Measurements from ENCODE around the gene PUS1. TPM values are rescaled to one million over a fixed set of nuclear protein-coding genes. Genes with fewer than 3 reads are reported as not detected.

PUS1 gene
- total RNA-seq, 6 experiments from 2014 or later: 14.7 to 23.1 (median 17.7) TPM

- Histone ChIP-seq H3K27ac (no peak overlapping the region), H3K27me3 (no peaks in the 10 kb centered on the region), H3K9me3 (no peaks in the 10 kb centered on the region), H3K4me1 (no peaks in the 10 kb centered on the region), H3K36me3 (peaks cover 0 to 86% (median 45%) of the 10 kb centered on the region in 4 donors), H3K4me3 (no peak overlapping the region)
- TF ChIP-seq CTCF (IDR thresholded peaks at IDR 0.05) (no peak), POLR2A (IDR thresholded peaks at IDR 0.05) (no peak)
- DNase-seq (no peak), ATAC-seq (no peak)
- intact Hi-C loops (cut with DNase I): no loop called here
- 100% methylated on average over 3 of the region's 17 CpGs for WGBS (ENCODE audit: insufficient coverage, low coverage, low lambda C conversion rate, missing lambda C conversion rate)
Observed at GRCh38 chr12:131911028-131911650, 17.9 kb upstream of the PUS1 start.

- ATAC-seq: no peak
- 80% methylated on average over 1 of the region's 22 CpGs for WGBS (ENCODE audit: insufficient coverage, low coverage, low lambda C conversion rate, missing lambda C conversion rate)
- Histone ChIP-seq H3K27ac (no peak overlapping the region), H3K27me3 (no peaks in the 10 kb centered on the region), H3K4me1 (no peaks in the 10 kb centered on the region), H3K36me3 (peaks cover 0 to 92% (median 47%) of the 10 kb centered on the region in 4 donors), H3K4me3 (no peak overlapping the region), H3K9me3 (no peaks in the 10 kb centered on the region)
- TF ChIP-seq POLR2A (IDR thresholded peaks at IDR 0.05): no peak
- TF ChIP-seq CTCF (IDR thresholded peaks at IDR 0.05): no peak
- intact Hi-C loops (cut with DNase I): no loop called here
- DNase-seq: peak in 1 of 3 donors; percentile 46
Observed at GRCh38 chr12:131911851-131912477, 17.1 kb upstream of the PUS1 start.

GRCh38 chr12:131912518-131913274 is 16.4 kb upstream of the PUS1 start:
- intact Hi-C loops (cut with DNase I): no loop called here
- no peaks in the 10 kb centered on the region for H3K9me3 ChIP-seq
- DNase-seq (peak; percentile 58 to 79 (median 70)), ATAC-seq (peak; percentile 6 to 79 (median 20))
- no peak overlapping the region for H3K27ac ChIP-seq
- TF ChIP-seq CTCF (IDR thresholded peaks at IDR 0.05) (no peak), POLR2A (IDR thresholded peaks at IDR 0.05) (no peak)
- no peaks in the 10 kb centered on the region for H3K4me1 ChIP-seq
- H3K36me3 ChIP-seq: peaks cover 0 to 92% (median 46%) of the 10 kb centered on the region in 4 donors
- WGBS (ENCODE audit: insufficient coverage, low coverage, low lambda C conversion rate, missing lambda C conversion rate): 100% methylated on average over 1 of the region's 20 CpGs
- no peak overlapping the region for H3K4me3 ChIP-seq
- no peaks in the 10 kb centered on the region for H3K27me3 ChIP-seq

GRCh38 chr12:131913666-131914065 is 15.4 kb upstream of the PUS1 start:
- TF ChIP-seq CTCF (IDR thresholded peaks at IDR 0.05) (no peak), POLR2A (IDR thresholded peaks at IDR 0.05) (no peak)
- H3K4me3 ChIP-seq: no peak overlapping the region
- H3K4me1 ChIP-seq: no peaks in the 10 kb centered on the region
- DNase-seq: no peak
- WGBS (ENCODE audit: insufficient coverage, low coverage, low lambda C conversion rate, missing lambda C conversion rate): 71% methylated on average over 3 of the region's 8 CpGs
- no peaks in the 10 kb centered on the region for H3K9me3 ChIP-seq
- no peak for ATAC-seq
- intact Hi-C loops (cut with DNase I): no loop called here
- H3K36me3 ChIP-seq: peaks cover 0 to 85% (median 44%) of the 10 kb centered on the region in 4 donors
- H3K27me3 ChIP-seq: no peaks in the 10 kb centered on the region
- H3K27ac ChIP-seq: no peak overlapping the region

Measured in right lobe of liver (tissue), 6 donors.